Mesendoderm (in vitro differentiated cells): ENCODE data around the gene ST3GAL4. TPM values are rescaled to one million over a fixed set of nuclear protein-coding genes. Genes with fewer than 3 reads are reported as not detected.

Experiments
- DNase-seq: peaks from one replicate; pipeline ENCODE4 v3.0.0; 2013
- H2AK5ac ChIP-seq: 2 replicates; pipeline ENCODE4 v1.6.1; 2013; ENCODE audit warnings: low read length, inconsistent platforms
- H2BK120ac ChIP-seq: 2 replicates; pipeline ENCODE4 v1.6.1; 2013; ENCODE audit warnings: low read depth, mild to moderate bottlenecking, low read length, moderate library complexity, mixed read lengths
- H2BK15ac ChIP-seq: replicated peaks from 2 replicates; pipeline ENCODE4 v1.6.1; 2013; ENCODE audit warnings: low read depth, mild to moderate bottlenecking, moderate library complexity
- H2BK5ac ChIP-seq: 2 replicates; pipeline ENCODE4 v1.6.1; 2013; ENCODE audit warnings: low read length, inconsistent platforms
- H3K18ac ChIP-seq: 2 replicates; pipeline ENCODE4 v1.6.1; 2013; ENCODE audit warnings: mild to moderate bottlenecking, low read length, mixed read lengths
- H3K23ac ChIP-seq: one replicate; pipeline ENCODE4 v1.6.1; 2013; ENCODE audit warnings: low read length
- H3K27ac ChIP-seq: 2 replicates; pipeline ENCODE4 v1.5.1; 2013; ENCODE audit warnings: low read depth, mild to moderate bottlenecking, inconsistent platforms, low read length, moderate library complexity
- H3K27me3 ChIP-seq: 2 replicates; pipeline ENCODE4 v1.6.1; 2013; ENCODE audit warnings: low read length, control low read depth, mild to moderate bottlenecking, inconsistent platforms; ENCODE audit not compliant: insufficient read depth, poor library complexity
- H3K36me3 ChIP-seq: 2 replicates; pipeline ENCODE4 v1.6.1; 2013; ENCODE audit warnings: low read length, inconsistent platforms; ENCODE audit not compliant: control insufficient read depth, insufficient read depth
- H3K4ac ChIP-seq: one replicate; pipeline ENCODE4 v1.6.1; 2013; ENCODE audit warnings: low read depth, mild to moderate bottlenecking, low read length, moderate library complexity
- H3K4me1 ChIP-seq: 2 replicates; pipeline ENCODE4 v1.6.1; 2013; ENCODE audit warnings: low read depth, low read length, inconsistent platforms; ENCODE audit not compliant: control insufficient read depth
- H3K4me2 ChIP-seq: 2 replicates; pipeline ENCODE4 v1.6.1; 2013; ENCODE audit warnings: low read length
- H3K4me3 ChIP-seq: 2 replicates; pipeline ENCODE4 v1.5.1; 2013; ENCODE audit warnings: mild to moderate bottlenecking, low read length
- H3K56ac ChIP-seq: one replicate; pipeline ENCODE4 v1.6.1; 2013; ENCODE audit warnings: low read length
- H3K79me1 ChIP-seq: 2 replicates; pipeline ENCODE4 v1.6.1; 2013; ENCODE audit warnings: low read length, inconsistent platforms
- H3K79me2 ChIP-seq: 2 replicates; pipeline ENCODE4 v1.6.1; 2013; ENCODE audit warnings: mild to moderate bottlenecking, low read length; ENCODE audit not compliant: control insufficient read depth, insufficient read depth
- H3K9ac ChIP-seq: 2 replicates; pipeline ENCODE4 v1.6.1; 2013; ENCODE audit warnings: low read length, inconsistent platforms
- H4K5ac ChIP-seq: one replicate; pipeline ENCODE4 v1.6.1; 2013; ENCODE audit warnings: low read length
- H4K8ac ChIP-seq: one replicate; pipeline ENCODE4 v1.6.1; 2013; ENCODE audit warnings: low read depth, mild to moderate bottlenecking, control low read depth, low read length, moderate library complexity
- WGBS: extraction: QIAGEN DNeasy Blood & Tissue Kit; methylation state at CpG from one replicate; pipeline ENCODE4 v1.1.7; 2013; ENCODE audit warnings: low lambda C conversion rate, missing lambda C conversion rate; ENCODE audit not compliant: insufficient coverage; ENCODE audit errors: extremely low coverage; 5-methylcytosine and 5-hydroxymethylcytosine counted together
- small RNA-seq: library from polyadenylated mRNA; stranded (forward); fragments of <200 nt; extraction: miRNeasy Mini kit (QIAGEN cat#:217004); gene quantifications from one replicate; pipeline ENCODE3, GENCODE V24; 2013; ENCODE audit not compliant: insufficient read depth

ST3GAL4 gene

DNA sequence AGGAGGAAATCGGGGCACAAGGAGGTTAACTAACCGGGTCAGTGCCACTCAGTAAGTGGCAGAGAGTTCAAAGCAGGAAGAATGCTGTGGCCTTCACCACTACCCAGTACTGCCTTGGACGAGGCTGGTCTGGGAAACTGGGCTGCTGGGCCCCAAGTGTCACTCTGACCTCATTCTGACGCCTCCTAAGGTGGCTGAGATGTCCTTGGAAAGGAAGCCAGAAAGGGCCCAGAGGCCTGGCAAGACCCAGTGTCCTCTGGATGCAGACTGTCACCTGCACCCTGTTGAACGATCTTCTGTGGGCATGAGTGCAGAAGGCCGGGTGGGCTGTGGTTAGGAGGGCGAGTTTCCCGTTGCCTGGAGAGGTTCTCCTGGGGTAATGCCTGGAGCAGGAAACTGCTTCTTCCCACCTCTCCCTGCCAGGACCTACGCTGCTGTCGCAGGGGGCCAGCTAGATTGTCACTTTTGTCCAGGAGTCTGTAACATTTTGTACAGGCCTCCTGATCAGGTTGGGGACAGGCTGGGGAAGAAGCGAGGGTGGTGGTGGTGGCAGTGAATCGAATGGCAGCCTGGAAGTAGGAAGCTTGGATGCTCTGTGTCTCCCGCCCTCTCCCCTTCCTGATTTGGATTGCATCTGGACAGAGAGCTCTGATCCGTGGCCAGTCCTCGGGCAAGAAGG lies 105.1 kb downstream of the ST3GAL4 start:
- Histone ChIP-seq H3K4me2 (no peak overlapping the region), H2AK5ac (no peak overlapping the region), H3K18ac (no peak overlapping the region), H4K8ac (no peak overlapping the region), H3K79me2 (no peaks in the 10 kb centered on the region), H3K79me1 (no peaks in the 10 kb centered on the region), H3K4ac (no peak overlapping the region), H4K5ac (no peak overlapping the region), H3K4me1 (no peaks in the 10 kb centered on the region), H3K23ac (no peak overlapping the region), H3K9ac (no peak overlapping the region), H3K27ac (no peak overlapping the region), H3K4me3 (no peak overlapping the region), H2BK5ac (peak overlapping the region; percentile 11), H3K56ac (no peak overlapping the region), H3K27me3 (no peaks in the 10 kb centered on the region), H3K36me3 (no peaks in the 10 kb centered on the region), H2BK120ac (no peak overlapping the region), H2BK15ac (no peak overlapping the region)
- no CpG with 5 or more reads among the region's 15 CpGs for WGBS
- DNase-seq = no peak

DNA sequence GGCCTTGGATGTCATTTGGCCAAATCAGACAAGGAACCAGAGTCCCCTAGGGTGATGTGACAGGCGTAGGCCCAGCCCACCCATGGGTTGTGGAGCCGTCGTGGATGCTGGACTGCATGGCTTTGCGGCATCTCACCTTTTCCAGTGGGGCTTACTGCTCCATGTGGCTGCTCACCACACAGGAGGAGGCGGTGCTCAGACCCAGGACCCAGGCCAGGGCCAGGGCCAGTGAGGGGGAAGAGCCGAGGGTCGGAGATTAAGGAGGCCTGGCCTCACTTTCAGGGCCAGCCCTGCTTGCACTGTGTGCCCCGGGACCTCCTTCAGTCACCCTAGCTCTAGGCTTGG lies 105.6 kb downstream of the ST3GAL4 start:
- H3K23ac ChIP-seq = no peak overlapping the region
- H3K4me1 ChIP-seq = no peaks in the 10 kb centered on the region
- H3K4me2 ChIP-seq = no peak overlapping the region
- no peaks in the 10 kb centered on the region for H3K27me3 ChIP-seq
- no peak overlapping the region for H3K56ac ChIP-seq
- no peak overlapping the region for H4K8ac ChIP-seq
- no peak overlapping the region for H3K9ac ChIP-seq
- no peak overlapping the region for H3K27ac ChIP-seq
- no peak overlapping the region for H2BK5ac ChIP-seq
- no peaks in the 10 kb centered on the region for H3K79me1 ChIP-seq
- no peak overlapping the region for H4K5ac ChIP-seq
- no CpG with 5 or more reads among the region's 8 CpGs for WGBS
- no peak overlapping the region for H2BK120ac ChIP-seq
- H3K4me3 ChIP-seq = no peak overlapping the region
- DNase-seq = no peak
- no peak overlapping the region for H3K4ac ChIP-seq
- no peaks in the 10 kb centered on the region for H3K79me2 ChIP-seq
- H2BK15ac ChIP-seq = no peak overlapping the region
- H2AK5ac ChIP-seq = no peak overlapping the region
- no peak overlapping the region for H3K18ac ChIP-seq
- H3K36me3 ChIP-seq = no peaks in the 10 kb centered on the region

DNA sequence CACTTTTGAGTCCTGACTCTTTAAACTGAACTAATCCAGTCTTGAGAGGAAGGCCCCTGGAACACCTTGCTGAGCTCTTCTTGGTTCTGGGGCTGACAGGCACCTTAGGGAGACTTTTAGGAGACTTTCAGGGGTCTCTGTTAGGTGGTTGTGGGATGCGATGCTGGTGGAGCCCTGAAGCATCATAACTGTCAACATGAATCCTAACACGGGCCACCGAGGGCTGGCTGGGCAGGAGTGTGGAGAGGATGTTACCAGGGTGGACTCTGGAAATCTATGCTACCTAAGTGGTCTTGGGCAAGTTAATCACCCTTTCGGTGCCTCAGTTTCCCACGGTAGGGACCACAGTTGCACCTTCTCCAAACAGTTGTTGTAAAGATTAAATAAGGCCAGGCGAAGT lies 106.5 kb downstream of the ST3GAL4 start:
- Histone ChIP-seq H3K4me1 (no peaks in the 10 kb centered on the region), H3K79me2 (no peaks in the 10 kb centered on the region), H3K27ac (no peak overlapping the region), H3K9ac (no peak overlapping the region), H3K27me3 (no peaks in the 10 kb centered on the region), H2AK5ac (no peak overlapping the region), H3K4me2 (no peak overlapping the region), H2BK15ac (no peak overlapping the region), H3K18ac (no peak overlapping the region), H4K5ac (no peak overlapping the region), H3K79me1 (no peaks in the 10 kb centered on the region), H2BK120ac (no peak overlapping the region), H3K4me3 (no peak overlapping the region), H3K4ac (no peak overlapping the region), H3K36me3 (no peaks in the 10 kb centered on the region), H3K56ac (no peak overlapping the region), H2BK5ac (no peak overlapping the region), H3K23ac (no peak overlapping the region), H4K8ac (no peak overlapping the region)
- no peak for DNase-seq
- no CpG with 5 or more reads among the region's 6 CpGs for WGBS

DNA sequence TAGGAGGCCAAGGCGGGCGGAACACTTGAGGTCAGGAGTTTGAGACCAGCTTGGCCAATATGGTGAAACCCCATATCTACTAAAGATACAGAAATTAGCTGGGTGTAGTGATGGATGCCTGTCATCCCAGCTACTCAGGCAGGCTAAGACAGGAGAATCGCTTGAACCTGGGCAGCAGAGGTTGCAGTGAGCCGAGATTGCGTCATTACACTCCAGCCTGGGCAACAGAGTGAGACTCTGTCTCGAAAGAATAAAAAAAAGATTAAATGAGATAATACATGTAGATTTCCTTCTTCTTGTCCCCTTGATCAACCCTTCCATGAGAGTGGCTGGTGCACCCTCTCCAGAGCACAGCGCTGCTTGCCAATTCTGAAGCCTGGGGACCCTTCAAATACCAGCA lies 106.9 kb downstream of the ST3GAL4 start:
- WGBS = no CpG with 5 or more reads among the region's 7 CpGs
- Histone ChIP-seq H3K4me2 (no peak overlapping the region), H3K4me1 (no peaks in the 10 kb centered on the region), H3K36me3 (no peaks in the 10 kb centered on the region), H3K56ac (no peak overlapping the region), H3K79me1 (no peaks in the 10 kb centered on the region), H3K9ac (no peak overlapping the region), H4K8ac (no peak overlapping the region), H3K23ac (no peak overlapping the region), H2BK5ac (no peak overlapping the region), H3K4ac (no peak overlapping the region), H3K79me2 (no peaks in the 10 kb centered on the region), H2BK15ac (no peak overlapping the region), H3K27ac (no peak overlapping the region), H3K27me3 (no peaks in the 10 kb centered on the region), H2BK120ac (no peak overlapping the region), H3K4me3 (no peak overlapping the region), H4K5ac (no peak overlapping the region), H3K18ac (no peak overlapping the region), H2AK5ac (no peak overlapping the region)
- no peak for DNase-seq

Small RNA genes within 50 kb of the gene (small RNA-seq; reads per million reads assigned to genes)
- not detected for gene AP001318.3
